ENCODE results near the gene RXFP2.
A peak's percentile ranks its signal among the peaks of the same experiment; 100 is the strongest.

The RXFP2 gene

GRCh38 chr13:31756346-31756745 lies 17.0 kb downstream of the RXFP2 start:
- Histone ChIP-seq H3K27ac (ENCODE audit: low read depth, low read length) (no peak overlapping the region), H4K8ac (ENCODE audit: low read depth, low read length) (no peak overlapping the region)
- DNase-seq = no peak

GRCh38 chr13:31761951-31762350 lies 22.6 kb downstream of the RXFP2 start:
- Histone ChIP-seq H3K56ac (ENCODE audit: low read length) (no peak overlapping the region), H3K79me1 (ENCODE audit: low read length) (no peaks in the 10 kb centered on the region), H3K4me2 (ENCODE audit: low read length) (no peak overlapping the region), H3K27me3 (ENCODE audit: insufficient read depth, low read length, poor library complexity) (no peaks in the 10 kb centered on the region), H2BK15ac (replicated peaks; ENCODE audit: low read depth) (no peak overlapping the region), H2BK120ac (ENCODE audit: low read depth, low read length) (no peak overlapping the region), H3K4ac (ENCODE audit: low read depth, low read length) (no peak overlapping the region), H3K27ac (ENCODE audit: low read depth, low read length) (no peak overlapping the region), H2AK5ac (ENCODE audit: low read length) (no peak overlapping the region), H3K23ac (ENCODE audit: low read length) (no peak overlapping the region), H4K5ac (ENCODE audit: low read length) (no peak overlapping the region), H3K36me3 (ENCODE audit: control insufficient read depth, insufficient read depth, low read length) (no peaks in the 10 kb centered on the region), H4K8ac (ENCODE audit: low read depth, low read length) (no peak overlapping the region), H3K4me1 (ENCODE audit: control insufficient read depth, low read depth, low read length) (no peaks in the 10 kb centered on the region), H2BK5ac (ENCODE audit: low read length) (no peak overlapping the region), H3K79me2 (ENCODE audit: control insufficient read depth, insufficient read depth, low read length) (no peaks in the 10 kb centered on the region), H3K4me3 (ENCODE audit: low read length) (no peak overlapping the region), H3K18ac (ENCODE audit: low read length) (no peak overlapping the region), H3K9ac (ENCODE audit: low read length) (no peak overlapping the region)
- no peak for DNase-seq
- no CpG with 5 or more reads among the region's 2 CpGs for WGBS (ENCODE audit: extremely low coverage, insufficient coverage, low lambda C conversion rate)

More at GRCh38 chr13:31756346-31756745, 17.0 kb downstream of the RXFP2 start:
- H4K5ac ChIP-seq (ENCODE audit: low read length) = no peak overlapping the region
- no peaks in the 10 kb centered on the region for H3K79me1 ChIP-seq (ENCODE audit: low read length)
- no peaks in the 10 kb centered on the region for H3K36me3 ChIP-seq (ENCODE audit: control insufficient read depth, insufficient read depth, low read length)
- H3K4ac ChIP-seq (ENCODE audit: low read depth, low read length) = no peak overlapping the region
- no peak overlapping the region for H3K4me2 ChIP-seq (ENCODE audit: low read length)
- no peak overlapping the region for H2AK5ac ChIP-seq (ENCODE audit: low read length)
- no peak overlapping the region for H3K23ac ChIP-seq (ENCODE audit: low read length)
- no peak overlapping the region for H3K56ac ChIP-seq (ENCODE audit: low read length)
- H3K27me3 ChIP-seq (ENCODE audit: insufficient read depth, low read length, poor library complexity) = no peaks in the 10 kb centered on the region
- WGBS (ENCODE audit: extremely low coverage, insufficient coverage, low lambda C conversion rate) = no CpG with 5 or more reads among the region's 4 CpGs
- no peak overlapping the region for H2BK5ac ChIP-seq (ENCODE audit: low read length)
- no peaks in the 10 kb centered on the region for H3K79me2 ChIP-seq (ENCODE audit: control insufficient read depth, insufficient read depth, low read length)
- H3K18ac ChIP-seq (ENCODE audit: low read length) = no peak overlapping the region
- H2BK120ac ChIP-seq (ENCODE audit: low read depth, low read length) = no peak overlapping the region
- no peak overlapping the region for H3K9ac ChIP-seq (ENCODE audit: low read length)
- H3K4me3 ChIP-seq (ENCODE audit: low read length) = no peak overlapping the region
- H3K4me1 ChIP-seq (ENCODE audit: control insufficient read depth, low read depth, low read length) = no peaks in the 10 kb centered on the region
- no peak overlapping the region for H2BK15ac ChIP-seq (replicated peaks; ENCODE audit: low read depth)

- Histone ChIP-seq H3K56ac (ENCODE audit: low read length) (no peak overlapping the region), H2BK5ac (ENCODE audit: low read length) (no peak overlapping the region), H3K79me1 (ENCODE audit: low read length) (no peaks in the 10 kb centered on the region), H4K8ac (ENCODE audit: low read depth, low read length) (no peak overlapping the region), H3K4me3 (ENCODE audit: low read length) (no peak overlapping the region), H3K23ac (ENCODE audit: low read length) (no peak overlapping the region), H3K18ac (ENCODE audit: low read length) (no peak overlapping the region), H3K27ac (ENCODE audit: low read depth, low read length) (no peak overlapping the region), H2BK120ac (ENCODE audit: low read depth, low read length) (no peak overlapping the region), H3K4ac (ENCODE audit: low read depth, low read length) (no peak overlapping the region), H3K79me2 (ENCODE audit: control insufficient read depth, insufficient read depth, low read length) (no peaks in the 10 kb centered on the region), H3K4me1 (ENCODE audit: control insufficient read depth, low read depth, low read length) (no peaks in the 10 kb centered on the region), H2AK5ac (ENCODE audit: low read length) (no peak overlapping the region), H3K36me3 (ENCODE audit: control insufficient read depth, insufficient read depth, low read length) (no peaks in the 10 kb centered on the region), H3K4me2 (ENCODE audit: low read length) (no peak overlapping the region), H2BK15ac (replicated peaks; ENCODE audit: low read depth) (no peak overlapping the region), H3K9ac (ENCODE audit: low read length) (no peak overlapping the region), H4K5ac (ENCODE audit: low read length) (no peak overlapping the region), H3K27me3 (ENCODE audit: insufficient read depth, low read length, poor library complexity) (no peaks in the 10 kb centered on the region)
- no CpG with 5 or more reads among the region's 2 CpGs for WGBS (ENCODE audit: extremely low coverage, insufficient coverage, low lambda C conversion rate)
- DNase-seq = no peak
Measured at GRCh38 chr13:31764556-31764955, 25.2 kb downstream of the RXFP2 start.

- no peak overlapping the region for H2BK120ac ChIP-seq (ENCODE audit: low read depth, low read length)
- H3K56ac ChIP-seq (ENCODE audit: low read length) = no peak overlapping the region
- H4K8ac ChIP-seq (ENCODE audit: low read depth, low read length) = no peak overlapping the region
- H3K36me3 ChIP-seq (ENCODE audit: control insufficient read depth, insufficient read depth, low read length) = no peaks in the 10 kb centered on the region
- H3K18ac ChIP-seq (ENCODE audit: low read length) = no peak overlapping the region
- H3K4me2 ChIP-seq (ENCODE audit: low read length) = no peak overlapping the region
- peak; percentile 54 for DNase-seq
- WGBS (ENCODE audit: extremely low coverage, insufficient coverage, low lambda C conversion rate) = no CpG with 5 or more reads among the region's 2 CpGs
- H3K23ac ChIP-seq (ENCODE audit: low read length) = no peak overlapping the region
- H2AK5ac ChIP-seq (ENCODE audit: low read length) = no peak overlapping the region
- no peak overlapping the region for H2BK5ac ChIP-seq (ENCODE audit: low read length)
- no peaks in the 10 kb centered on the region for H3K79me1 ChIP-seq (ENCODE audit: low read length)
- H3K9ac ChIP-seq (ENCODE audit: low read length) = no peak overlapping the region
- no peak overlapping the region for H2BK15ac ChIP-seq (replicated peaks; ENCODE audit: low read depth)
- H3K4me1 ChIP-seq (ENCODE audit: control insufficient read depth, low read depth, low read length) = no peaks in the 10 kb centered on the region
- no peaks in the 10 kb centered on the region for H3K27me3 ChIP-seq (ENCODE audit: insufficient read depth, low read length, poor library complexity)
- no peak overlapping the region for H3K4ac ChIP-seq (ENCODE audit: low read depth, low read length)
- no peak overlapping the region for H4K5ac ChIP-seq (ENCODE audit: low read length)
- H3K4me3 ChIP-seq (ENCODE audit: low read length) = no peak overlapping the region
- no peak overlapping the region for H3K27ac ChIP-seq (ENCODE audit: low read depth, low read length)
- H3K79me2 ChIP-seq (ENCODE audit: control insufficient read depth, insufficient read depth, low read length) = no peaks in the 10 kb centered on the region
Measured at GRCh38 chr13:31765138-31765785, 25.9 kb downstream of the RXFP2 start.

GRCh38 chr13:31767175-31767900 lies 28.0 kb downstream of the RXFP2 start:
- no peaks in the 10 kb centered on the region for H3K79me1 ChIP-seq (ENCODE audit: low read length)
- H3K4me2 ChIP-seq (ENCODE audit: low read length) = no peak overlapping the region
- no peaks in the 10 kb centered on the region for H3K36me3 ChIP-seq (ENCODE audit: control insufficient read depth, insufficient read depth, low read length)
- DNase-seq = peak; percentile 55
- no peak overlapping the region for H3K4ac ChIP-seq (ENCODE audit: low read depth, low read length)
- H3K27ac ChIP-seq (ENCODE audit: low read depth, low read length) = no peak overlapping the region
- no peak overlapping the region for H2AK5ac ChIP-seq (ENCODE audit: low read length)
- H3K18ac ChIP-seq (ENCODE audit: low read length) = no peak overlapping the region
- H3K27me3 ChIP-seq (ENCODE audit: insufficient read depth, low read length, poor library complexity) = no peaks in the 10 kb centered on the region
- H4K8ac ChIP-seq (ENCODE audit: low read depth, low read length) = no peak overlapping the region
- no peak overlapping the region for H3K4me3 ChIP-seq (ENCODE audit: low read length)
- no peak overlapping the region for H3K23ac ChIP-seq (ENCODE audit: low read length)
- H3K56ac ChIP-seq (ENCODE audit: low read length) = no peak overlapping the region
- no peak overlapping the region for H3K9ac ChIP-seq (ENCODE audit: low read length)
- no peak overlapping the region for H2BK15ac ChIP-seq (replicated peaks; ENCODE audit: low read depth)
- H2BK120ac ChIP-seq (ENCODE audit: low read depth, low read length) = no peak overlapping the region
- no peaks in the 10 kb centered on the region for H3K79me2 ChIP-seq (ENCODE audit: control insufficient read depth, insufficient read depth, low read length)
- no peak overlapping the region for H2BK5ac ChIP-seq (ENCODE audit: low read length)
- no peaks in the 10 kb centered on the region for H3K4me1 ChIP-seq (ENCODE audit: control insufficient read depth, low read depth, low read length)
- WGBS (ENCODE audit: extremely low coverage, insufficient coverage, low lambda C conversion rate) = no CpG with 5 or more reads among the region's 4 CpGs
- no peak overlapping the region for H4K5ac ChIP-seq (ENCODE audit: low read length)
